Hepatocyte (in vitro differentiated cells): ENCODE measurements around the gene MSRB1.

ENCODE experiments used
- EZH2phosphoT487 ChIP-seq: fragments of 200-600 bp; sonication (generic); IDR thresholded peaks from one replicate; pipeline ENCODE4 v1.6.1; 2018; ENCODE audit warnings: antibody characterized with exemption, mild to moderate bottlenecking, low read depth, moderate library complexity; ENCODE audit not compliant: unreplicated experiment, severe bottlenecking
- TF ChIP-seq, protein P1 (sequence below): fragments of 200-600 bp; sonication (generic); IDR thresholded peaks from 2 replicates; pipeline ENCODE4 v1.5.1; 2016; ENCODE audit warnings: antibody characterized with exemption, mild to moderate bottlenecking; ENCODE audit not compliant: poor library complexity

DNA sequence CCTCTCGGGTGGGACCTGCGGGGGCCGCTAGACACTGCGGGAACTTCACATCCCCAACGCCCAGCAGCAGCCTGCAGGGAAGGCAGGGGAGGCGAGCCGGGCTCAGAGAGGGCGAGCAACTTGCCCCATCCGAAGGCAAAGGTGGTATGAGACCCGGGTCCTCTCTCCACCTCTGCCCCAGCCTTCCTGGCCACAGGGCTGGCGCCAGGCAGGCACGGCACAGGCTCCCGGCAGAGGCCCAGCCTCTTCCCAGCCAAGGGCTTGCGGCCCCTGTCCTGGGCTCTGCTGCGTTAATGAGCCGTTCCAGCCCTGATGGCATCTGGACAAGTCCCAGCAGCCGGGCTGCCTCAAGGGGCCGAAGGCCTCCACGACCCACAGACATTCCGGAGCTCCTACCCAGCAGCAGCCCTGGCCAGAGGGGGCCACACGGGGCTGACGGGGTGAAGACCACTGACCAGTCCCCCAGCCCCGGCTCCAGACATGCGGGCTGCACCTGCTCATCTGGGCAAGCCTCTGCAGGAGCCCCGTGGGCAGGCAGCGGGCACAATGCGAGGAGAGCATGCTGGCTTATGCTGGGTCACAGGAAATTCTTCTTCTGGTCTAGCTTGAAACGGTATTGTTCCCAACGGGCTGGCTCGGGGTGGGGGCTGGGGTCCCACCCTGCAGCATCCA, 23.5 kb downstream of the MSRB1 start:
- TF ChIP-seq, protein P1, sequence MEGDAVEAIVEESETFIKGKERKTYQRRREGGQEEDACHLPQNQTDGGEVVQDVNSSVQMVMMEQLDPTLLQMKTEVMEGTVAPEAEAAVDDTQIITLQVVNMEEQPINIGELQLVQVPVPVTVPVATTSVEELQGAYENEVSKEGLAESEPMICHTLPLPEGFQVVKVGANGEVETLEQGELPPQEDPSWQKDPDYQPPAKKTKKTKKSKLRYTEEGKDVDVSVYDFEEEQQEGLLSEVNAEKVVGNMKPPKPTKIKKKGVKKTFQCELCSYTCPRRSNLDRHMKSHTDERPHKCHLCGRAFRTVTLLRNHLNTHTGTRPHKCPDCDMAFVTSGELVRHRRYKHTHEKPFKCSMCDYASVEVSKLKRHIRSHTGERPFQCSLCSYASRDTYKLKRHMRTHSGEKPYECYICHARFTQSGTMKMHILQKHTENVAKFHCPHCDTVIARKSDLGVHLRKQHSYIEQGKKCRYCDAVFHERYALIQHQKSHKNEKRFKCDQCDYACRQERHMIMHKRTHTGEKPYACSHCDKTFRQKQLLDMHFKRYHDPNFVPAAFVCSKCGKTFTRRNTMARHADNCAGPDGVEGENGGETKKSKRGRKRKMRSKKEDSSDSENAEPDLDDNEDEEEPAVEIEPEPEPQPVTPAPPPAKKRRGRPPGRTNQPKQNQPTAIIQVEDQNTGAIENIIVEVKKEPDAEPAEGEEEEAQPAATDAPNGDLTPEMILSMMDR = no peak
- TF ChIP-seq EZH2phosphoT487 = no peak
